OCI-M2 (cell line): Measurements from ENCODE around the gene TOGARAM2.
"Not testable (repeated sequence)": the region's sequence is repeated elsewhere in the genome, so short reads cannot be mapped to it uniquely, and the experiment has no call there.

Experiments used
- DNase-seq: peaks from one replicate; lab custom pipeline; 2025; ENCODE audit not compliant: unreplicated experiment; lab: John Stamatoyannopoulos, UW

TOGARAM2 gene

GRCh38 chr2:29071032-29071975, 90.2 kb downstream of the TOGARAM2 start:
- DNase-seq = no peak

GRCh38 chr2:29072251-29072650, 91.2 kb downstream of the TOGARAM2 start:
- no peak for DNase-seq

- DNase-seq = no peak
Observed at GRCh38 chr2:29072971-29073725, 92.0 kb downstream of the TOGARAM2 start.

- DNase-seq = no peak
Observed at GRCh38 chr2:29073933-29074332, 92.8 kb downstream of the TOGARAM2 start.

GRCh38 chr2:29074411-29074810, 93.3 kb downstream of the TOGARAM2 start, which contains the start of gene PCARE:
PCARE (minus strand) TSS chr2:29074523; CDS start chr2:29074261, 262 bp downstream.
- DNase-seq = no peak

GRCh38 chr2:29075894-29076705, 95.0 kb downstream of the TOGARAM2 start:
- no peak for DNase-seq

GRCh38 chr2:29079887-29080286, 98.8 kb downstream of the TOGARAM2 start:
- no peak for DNase-seq

- DNase-seq = no peak
Observed at GRCh38 chr2:29080886-29081743, 100.0 kb downstream of the TOGARAM2 start.

GRCh38 chr2:29082804-29083495, 101.9 kb downstream of the TOGARAM2 start:
- no peak for DNase-seq

GRCh38 chr2:29084554-29084953, 103.5 kb downstream of the TOGARAM2 start:
- no peak for DNase-seq

- not testable (repeated sequence) for DNase-seq
Observed at GRCh38 chr2:29090311-29090710, 109.2 kb downstream of the TOGARAM2 start.

GRCh38 chr2:29096969-29097368, 115.9 kb downstream of the TOGARAM2 start:
- no peak for DNase-seq

- no peak for DNase-seq
Observed at GRCh38 chr2:29097569-29097968, 116.5 kb downstream of the TOGARAM2 start.

- no peak for DNase-seq
Observed at GRCh38 chr2:29100564-29100963, 119.5 kb downstream of the TOGARAM2 start.
